GM13976 (cell line): ENCODE results near the gene BICC1.

Experiments
- DNase-seq: peaks from one replicate; pipeline ENCODE4 v3.0.0; 2012; ENCODE audit warnings: low spot score
- in situ Hi-C: fragments of 300-500 bp; cut with MboI; formaldehyde crosslinking; loops from one replicate; pipeline ENCODE4 v1.12.0; 2022; ENCODE audit warnings: low sequenced_read_pairs, mixed read lengths, inconsistent platforms; ENCODE audit not compliant: unreplicated experiment
- TF ChIP-seq, protein P1 (sequence below): IDR thresholded peaks from 2 replicates; pipeline ENCODE4 v1.5.1; 2012; ENCODE audit warnings: borderline replicate concordance, mild to moderate bottlenecking; ENCODE audit not compliant: insufficient read depth; ENCODE audit errors: extremely low read depth, missing control alignments, control extremely low read depth

Gene BICC1

DNA sequence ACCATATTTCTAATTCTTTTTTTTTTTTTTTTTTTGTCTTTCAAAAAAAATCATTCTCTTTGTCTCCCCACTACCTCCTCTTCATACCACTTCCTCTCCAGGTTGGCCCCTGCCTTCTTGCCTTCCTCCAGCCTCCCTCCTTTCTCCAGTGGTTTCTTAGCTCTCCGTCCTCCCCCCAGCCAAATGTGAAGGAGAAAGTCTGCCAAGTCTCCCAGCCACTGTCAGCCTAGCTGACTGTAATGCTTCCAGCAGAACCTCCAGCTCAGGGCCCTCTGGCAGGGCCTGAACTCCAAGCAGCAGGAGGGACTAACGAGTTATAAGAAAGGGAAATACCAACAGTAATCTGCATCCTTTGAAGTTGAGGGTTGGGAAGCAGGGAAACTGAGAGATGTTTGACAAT lies 35.5 kb upstream of the BICC1 start:
- TF ChIP-seq, protein P1, sequence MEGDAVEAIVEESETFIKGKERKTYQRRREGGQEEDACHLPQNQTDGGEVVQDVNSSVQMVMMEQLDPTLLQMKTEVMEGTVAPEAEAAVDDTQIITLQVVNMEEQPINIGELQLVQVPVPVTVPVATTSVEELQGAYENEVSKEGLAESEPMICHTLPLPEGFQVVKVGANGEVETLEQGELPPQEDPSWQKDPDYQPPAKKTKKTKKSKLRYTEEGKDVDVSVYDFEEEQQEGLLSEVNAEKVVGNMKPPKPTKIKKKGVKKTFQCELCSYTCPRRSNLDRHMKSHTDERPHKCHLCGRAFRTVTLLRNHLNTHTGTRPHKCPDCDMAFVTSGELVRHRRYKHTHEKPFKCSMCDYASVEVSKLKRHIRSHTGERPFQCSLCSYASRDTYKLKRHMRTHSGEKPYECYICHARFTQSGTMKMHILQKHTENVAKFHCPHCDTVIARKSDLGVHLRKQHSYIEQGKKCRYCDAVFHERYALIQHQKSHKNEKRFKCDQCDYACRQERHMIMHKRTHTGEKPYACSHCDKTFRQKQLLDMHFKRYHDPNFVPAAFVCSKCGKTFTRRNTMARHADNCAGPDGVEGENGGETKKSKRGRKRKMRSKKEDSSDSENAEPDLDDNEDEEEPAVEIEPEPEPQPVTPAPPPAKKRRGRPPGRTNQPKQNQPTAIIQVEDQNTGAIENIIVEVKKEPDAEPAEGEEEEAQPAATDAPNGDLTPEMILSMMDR, result no peak
- DNase-seq, result no peak
- in situ Hi-C loops, result no loop called here

DNA sequence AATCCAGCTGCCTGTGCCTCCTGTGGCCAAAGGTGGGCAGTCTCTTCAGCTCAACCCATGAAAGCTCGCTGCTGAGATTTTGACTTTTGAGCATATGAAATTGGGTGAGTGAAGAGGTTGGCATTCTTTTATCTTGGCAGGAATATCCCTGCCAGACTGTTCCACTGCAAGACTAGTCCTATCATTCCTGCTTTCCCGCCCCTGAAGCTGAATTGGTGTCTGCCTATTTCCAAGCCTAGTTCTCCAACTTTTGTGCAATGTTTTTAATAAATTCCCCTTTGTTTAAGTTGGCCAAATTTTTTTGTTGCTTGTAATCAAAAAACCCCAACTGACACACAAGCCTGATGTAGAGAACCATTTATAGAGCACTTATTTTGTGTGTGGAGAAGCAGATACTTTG lies 34.8 kb upstream of the BICC1 start:
- TF ChIP-seq, protein P1, result no peak
- no peak for DNase-seq
- in situ Hi-C loops, result no loop called here

DNA sequence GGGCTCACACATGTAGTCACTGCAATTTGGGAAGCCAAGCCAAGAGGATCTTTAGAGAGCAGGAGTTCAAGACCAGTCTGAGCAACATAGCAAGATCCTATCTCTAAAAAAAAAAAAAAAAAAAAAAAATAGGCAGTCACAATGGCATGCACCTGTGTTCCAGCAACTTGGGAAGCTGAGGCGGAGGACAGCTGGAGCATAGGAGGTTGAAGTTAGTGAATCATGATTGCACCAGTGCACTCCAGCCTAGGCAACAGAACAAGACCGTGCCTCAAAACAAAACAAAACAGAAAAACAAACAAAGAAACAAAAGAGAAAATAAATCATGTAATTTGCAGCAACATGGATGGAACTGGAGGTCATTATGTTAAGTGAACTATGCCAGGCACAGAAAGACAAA lies 33.6 kb upstream of the BICC1 start:
- TF ChIP-seq, protein P1, result no peak
- DNase-seq, result no peak
- in situ Hi-C loops, result no loop called here

DNA sequence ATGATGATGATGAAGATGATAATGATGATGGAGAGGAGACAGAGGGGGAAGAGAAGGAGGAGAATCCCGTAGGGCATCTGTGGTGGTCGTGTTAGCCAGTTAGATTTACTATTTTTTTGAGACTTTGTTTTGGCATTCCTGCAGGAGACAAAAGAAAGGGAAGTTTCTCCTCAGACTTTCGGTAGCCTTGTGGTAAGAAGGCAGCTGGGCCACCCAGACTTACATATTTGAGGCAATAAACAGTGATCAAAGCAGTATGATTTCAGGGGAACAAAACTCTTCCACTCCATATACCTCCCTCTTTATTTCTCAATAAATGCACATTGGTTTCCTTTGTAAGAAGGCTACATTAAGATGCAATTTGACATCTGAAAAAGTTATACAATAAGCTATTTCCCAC lies 32.4 kb upstream of the BICC1 start:
- in situ Hi-C loops, result no loop called here
- TF ChIP-seq, protein P1, result no peak
- DNase-seq, result no peak

DNA sequence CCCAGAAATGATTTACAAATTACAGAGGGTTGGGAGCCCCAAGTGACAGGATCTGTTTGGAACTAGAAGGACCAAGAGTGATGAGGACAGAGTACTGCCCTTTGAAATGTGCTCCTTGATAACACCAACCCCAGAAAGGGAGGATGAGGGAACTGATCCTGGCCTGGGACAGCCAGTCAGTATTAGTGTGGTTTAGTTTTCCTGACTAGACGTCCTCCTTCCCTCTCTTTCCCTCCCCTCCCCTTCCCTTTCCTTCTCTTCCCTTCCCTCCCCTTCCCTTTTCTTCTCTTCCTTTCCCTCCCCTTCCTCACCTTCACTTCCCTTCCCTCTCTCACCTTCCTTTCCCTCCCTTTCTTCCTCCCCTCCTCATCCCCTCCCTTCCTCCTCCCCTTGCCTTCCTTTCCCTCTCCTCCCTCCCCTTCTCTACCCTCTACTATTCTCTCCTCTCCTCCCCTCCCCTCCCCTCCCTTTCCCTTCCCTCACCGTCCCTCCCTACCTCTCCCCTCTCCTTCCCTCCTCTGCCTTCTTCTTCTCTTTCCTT lies 31.0 kb upstream of the BICC1 start:
- in situ Hi-C loops, result no loop called here
- TF ChIP-seq, protein P1, result no peak
- no peak for DNase-seq

DNA sequence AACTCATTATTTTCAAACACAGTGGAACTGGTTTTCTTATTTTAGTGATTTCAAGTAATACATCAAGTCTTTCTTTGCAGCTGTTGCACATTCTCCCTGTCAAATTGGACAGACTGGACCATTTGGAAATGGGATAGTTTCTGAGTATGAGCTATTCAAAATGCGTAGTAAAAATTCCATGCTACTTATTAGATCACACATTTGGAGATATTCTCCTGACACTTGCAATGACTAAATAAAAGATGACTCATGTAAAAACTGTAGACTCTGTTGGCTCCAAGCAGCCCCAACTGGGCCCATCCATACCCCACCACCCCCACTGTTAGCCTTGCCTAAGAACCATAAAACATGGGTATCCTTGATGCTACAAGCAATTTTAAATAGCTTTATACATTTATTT lies 25.9 kb upstream of the BICC1 start:
- DNase-seq, result no peak
- TF ChIP-seq, protein P1, result no peak
- in situ Hi-C loops, result no loop called here

DNA sequence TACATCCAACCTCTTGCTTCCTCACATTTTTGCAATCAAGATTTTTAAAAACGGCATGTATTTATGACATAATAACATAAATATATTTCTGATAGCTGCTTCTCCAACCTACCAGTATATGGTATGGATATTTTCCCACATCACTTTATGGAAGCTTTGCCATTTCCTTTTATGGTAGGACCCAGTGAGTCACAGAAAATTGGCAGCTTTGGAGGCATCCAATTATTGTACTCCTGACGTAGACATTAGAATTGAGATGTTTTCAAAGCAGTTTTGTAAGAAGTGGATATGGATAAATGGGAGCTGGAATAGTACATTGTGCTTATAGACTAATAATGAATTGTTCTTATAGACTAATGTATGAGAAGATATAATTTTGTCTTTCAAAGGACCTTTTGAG lies 23.8 kb upstream of the BICC1 start:
- DNase-seq, result no peak
- in situ Hi-C loops, result no loop called here
- TF ChIP-seq, protein P1, result no peak
